Activated naive CD8-positive, alpha-beta T cell treated with anti-CD3 and anti-CD28 coated beads for 36 hours (primary cell): Measurements from ENCODE around the gene DHDDS. TPM values are rescaled to one million over a fixed set of nuclear protein-coding genes. Genes with fewer than 3 reads are reported as not detected.

Experiments used
- total RNA-seq, 2 experiments: library from RNA; stranded (reverse); gene quantifications; one replicate each; pipeline ENCODE4 v1.2.3, GENCODE V29; 2021

Gene DHDDS
- total RNA-seq, 2 experiments from 2014 or later = 43.8 to 45.9 TPM

Other genes with a start within 250 kb of the DHDDS start
- not detected for gene CATSPER4, start 241.7 kb upstream of the DHDDS start, total RNA-seq
- gene CEP85, start 198.1 kb upstream of the DHDDS start, total RNA-seq = 10 to 100 TPM; 28.1 to 29.6 TPM
- 100 to 1,000 TPM; 292 to 295 TPM for gene SH3BGRL3, start 152.2 kb upstream of the DHDDS start, total RNA-seq
- gene UBXN11, start 125.7 kb upstream of the DHDDS start, total RNA-seq = 10 to 100 TPM; 30.5 to 31.7 TPM
- 100 to 1,000 TPM; 263 to 278 TPM for gene CD52, start 114.4 kb upstream of the DHDDS start, total RNA-seq
- 1 to 10 TPM; 4.9 to 5.1 TPM for gene CRYBG2, start 78.2 kb upstream of the DHDDS start, total RNA-seq
- under 1 TPM; 0.27 to 0.32 TPM for gene ZNF683, start 59.6 kb upstream of the DHDDS start, total RNA-seq
- not detected for gene LIN28A, start 21.5 kb upstream of the DHDDS start, total RNA-seq
- 100 to 1,000 TPM; 948 to 957 TPM for gene HMGN2, start 40.1 kb downstream of the DHDDS start, total RNA-seq
- 100 to 1,000 TPM; 131 to 133 TPM for gene RPS6KA1, start 97.4 kb downstream of the DHDDS start, total RNA-seq